Caco-2 (cell line): Measurements from ENCODE around the gene RNPS1. TPM values are rescaled to one million over a fixed set of nuclear protein-coding genes. Genes with fewer than 3 reads are reported as not detected.

Experiments used
- BruUV-seq: library from RNA; stranded (reverse); fragments of 400-500 nt; replicated peaks from 2 replicates; lab custom pipeline; 2021; lab: Mats Ljungman, UMichigan
- CTCF ChIA-PET: fragments of 300-600 bp; sonication (Branson Sonifier 250); formaldehyde crosslinking; loops from one replicate; lab custom pipeline; 2022; ENCODE audit warnings: antibody characterized with exemption; lab: Charles Lee
- POLR2A ChIA-PET: fragments of 300-600 bp; sonication (Branson Sonifier 250); formaldehyde crosslinking; loops from one replicate; lab custom pipeline; 2022; ENCODE audit warnings: antibody characterized with exemption; lab: Charles Lee
- DNase-seq, 2 experiments: peaks; one replicate each; pipeline versions ENCODE4 v3.0.0 to v3.0.0-alpha.2; 2020 to 2022
- H3K27me3 ChIP-seq: replicated peaks from 2 replicates; pipeline ENCODE4 v1.6.0; 2011; ENCODE audit warnings: low read length; ENCODE audit not compliant: control insufficient read depth, insufficient read depth
- H3K36me3 ChIP-seq: 2 replicates; pipeline ENCODE4 v1.5.1; 2011; ENCODE audit warnings: low read length; ENCODE audit not compliant: control insufficient read depth, insufficient read depth
- H3K4me1 ChIP-seq: fragments of 250-450 bp; sonication (Bioruptor Pico); 2 replicates; pipeline ENCODE4 v1.5.1; 2020; ENCODE audit warnings: mild to moderate bottlenecking
- H3K4me3 ChIP-seq: 2 replicates; pipeline ENCODE4 v1.5.1; 2011; ENCODE audit warnings: low read depth, mild to moderate bottlenecking, control low read depth, low read length
- H3K9me3 ChIP-seq: fragments of 250-450 bp; sonication (Bioruptor Pico); 2 replicates; pipeline ENCODE4 v1.5.1; 2020; ENCODE audit warnings: mild to moderate bottlenecking, moderate library complexity
- H3K27ac Mint-ChIP-seq: one replicate; pipeline ENCODE4 v1.8.0; 2022; ENCODE audit warnings: mixed read lengths; ENCODE audit not compliant: unreplicated experiment
- H3K27me3 Mint-ChIP-seq: one replicate; pipeline ENCODE4 v1.8.0; 2022; ENCODE audit warnings: mixed read lengths; ENCODE audit not compliant: insufficient read depth, unreplicated experiment
- H3K36me3 Mint-ChIP-seq: one replicate; pipeline ENCODE4 v1.8.0; 2022; ENCODE audit warnings: mild to moderate bottlenecking, mixed read lengths; ENCODE audit not compliant: insufficient read depth, unreplicated experiment
- H3K4me1 Mint-ChIP-seq: one replicate; pipeline ENCODE4 v1.8.0; 2022; ENCODE audit warnings: low read depth, mixed read lengths; ENCODE audit not compliant: unreplicated experiment
- H3K4me3 Mint-ChIP-seq: one replicate; pipeline ENCODE4 v1.8.0; 2022; ENCODE audit warnings: mild to moderate bottlenecking, moderate library complexity, mixed read lengths; ENCODE audit not compliant: unreplicated experiment
- H3K9me3 Mint-ChIP-seq: one replicate; pipeline ENCODE4 v1.8.0; 2022; ENCODE audit warnings: mixed read lengths; ENCODE audit not compliant: unreplicated experiment
- CTCF ChIP-seq, 2 experiments: fragments of 200-600 bp in 1 of 2; IDR thresholded peaks; 1 replicate in 1 of 2; 2 replicates in 1 of 2; pipeline versions ENCODE4 v1.5.1 to v1.8.0; 2011 to 2022; ENCODE audit warnings: antibody characterized with exemption in 1 of 2, control low read depth in 1 of 2, inconsistent platforms in 1 of 2, low read depth in 1 of 2, low read length in 1 of 2, mild to moderate bottlenecking in 1 of 2, moderate library complexity in 1 of 2; ENCODE audit not compliant: insufficient read depth in 1 of 2, severe bottlenecking in 1 of 2, unreplicated experiment in 1 of 2
- intact Hi-C: fragments of 100-400 bp; cut with micrococcal nuclease; formaldehyde crosslinking; loops from one replicate; pipeline ENCODE4 v1.10.0; 2022; ENCODE audit not compliant: unreplicated experiment
- total RNA-seq: library from RNA; stranded (reverse); gene quantifications from 2 replicates; pipeline ENCODE4 v1.2.3, GENCODE V29; 2022

The RNPS1 gene
- total RNA-seq, 1 experiment from 2014 or later, result 210 TPM

- no peak for TF ChIP-seq CTCF (IDR thresholded peaks at IDR 0.05; ENCODE audit: insufficient read depth in 1 of 2, low read depth in 1 of 2, low read length in 1 of 2, severe bottlenecking in 1 of 2, unreplicated experiment in 1 of 2)
- Histone ChIP-seq H3K4me1 (peaks cover 8% of the 10 kb centered on the region; the same call in 1 of the 2 replicates), H3K27me3 (no peaks in the 10 kb centered on the region), H3K4me3 (no peak overlapping the region), H3K9me3 (no peaks in the 10 kb centered on the region), H3K36me3 (no peaks in the 10 kb centered on the region; the same call in 1 of the 2 replicates)
- H3K27ac Mint-ChIP-seq, result no peak overlapping the region
- intact Hi-C loops, result no loop called here
- H3K4me1 Mint-ChIP-seq, result no peaks in the 10 kb centered on the region
- ChIA-PET POLR2A (no interaction called here), CTCF (no interaction called here)
- no peak for DNase-seq
- no TSS peak for BruUV-seq
- H3K27me3 Mint-ChIP-seq, result no peaks in the 10 kb centered on the region
- no peaks in the 10 kb centered on the region for H3K9me3 Mint-ChIP-seq
- H3K4me3 Mint-ChIP-seq, result no peak overlapping the region
- H3K36me3 Mint-ChIP-seq, result peaks cover 36% of the 10 kb centered on the region
These were observed 34.7 kb downstream of the RNPS1 start for GRCh38 chr16:2233046-2233775.

- no peaks in the 10 kb centered on the region for H3K27me3 Mint-ChIP-seq
- H3K27me3 ChIP-seq, result no peaks in the 10 kb centered on the region
- DNase-seq, result no peak
- intact Hi-C loops, result no loop called here
- ChIA-PET POLR2A (no interaction called here), CTCF (no interaction called here)
- H3K4me1 Mint-ChIP-seq, result no peaks in the 10 kb centered on the region
- no peaks in the 10 kb centered on the region; the same call in 1 of the 2 replicates for H3K36me3 ChIP-seq
- H3K36me3 Mint-ChIP-seq, result peaks cover 30% of the 10 kb centered on the region
- H3K27ac Mint-ChIP-seq, result no peak overlapping the region
- no peak for TF ChIP-seq CTCF (IDR thresholded peaks at IDR 0.05; ENCODE audit: insufficient read depth in 1 of 2, low read depth in 1 of 2, low read length in 1 of 2, severe bottlenecking in 1 of 2, unreplicated experiment in 1 of 2)
- H3K4me3 Mint-ChIP-seq, result no peak overlapping the region
- no peak overlapping the region for H3K4me3 ChIP-seq
- peaks cover 8% of the 10 kb centered on the region; the same call in 1 of the 2 replicates for H3K4me1 ChIP-seq
- BruUV-seq, result no TSS peak
- no peaks in the 10 kb centered on the region for H3K9me3 ChIP-seq
- no peaks in the 10 kb centered on the region for H3K9me3 Mint-ChIP-seq
These were observed 35.6 kb downstream of the RNPS1 start for GRCh38 chr16:2232094-2232990.
